Prostate gland (tissue), 2 donors: ENCODE results near the gene TBX15. TPM values are rescaled to one million over a fixed set of nuclear protein-coding genes. Genes with fewer than 3 reads are reported as not detected.

Experiments
- DNase-seq: peaks from one replicate; pipeline ENCODE4 v3.0.0-alpha.2; 2019; ENCODE audit warnings: low spot score
- H3K27ac ChIP-seq, 2 donors: fragments of 200-600 bp; sonication (generic); 2 replicates each; pipeline ENCODE4 v1.5.1; 2017 to 2019
- H3K27me3 ChIP-seq: fragments of 200-600 bp; sonication (generic); replicated peaks from 2 replicates; pipeline ENCODE4 v1.5.1; 2019; ENCODE audit not compliant: insufficient read depth
- H3K36me3 ChIP-seq, 2 donors: fragments of 200-600 bp; sonication (generic); 1 replicate in 1 of 2; 2 replicates in 1 of 2; pipeline versions ENCODE4 v1.5.1 to v1.8.1; 2017 to 2019
- H3K4me1 ChIP-seq: fragments of 200-600 bp; sonication (generic); replicated peaks from 2 replicates; pipeline ENCODE4 v1.5.1; 2019
- H3K4me3 ChIP-seq, 2 donors: fragments of 200-600 bp; sonication (generic); 2 replicates each; pipeline ENCODE4 v1.5.1; 2017 to 2019
- H3K9me3 ChIP-seq: fragments of 200-600 bp; sonication (generic); 2 replicates; pipeline ENCODE4 v1.5.1; 2017
- CTCF ChIP-seq, 4 experiments: fragments of 200-600 bp in 2 of 4; fragments of 450-650 bp in 2 of 4; sonication (generic) in 2 of 4; IDR thresholded peaks; 1 replicate in 3 of 4; 2 replicates in 1 of 4; pipeline ENCODE4 v1.5.1; 2016 to 2019; ENCODE audit warnings: antibody characterized with exemption in 4 of 4, mild to moderate bottlenecking in 2 of 4, moderate library complexity in 2 of 4
- POLR2A ChIP-seq: fragments of 450-650 bp; IDR thresholded peaks from one replicate; pipeline ENCODE4 v1.6.1; 2016; ENCODE audit warnings: antibody characterized with exemption, mild to moderate bottlenecking
- POLR2AphosphoS5 ChIP-seq: sonication (generic); formaldehyde crosslinking; IDR thresholded peaks from one replicate; pipeline ENCODE4 v1.6.1; 2017; ENCODE audit warnings: antibody characterized with exemption
- WGBS: methylation state at CpG from one replicate; pipeline ENCODE4 v1.1.5; 2018; 5-methylcytosine and 5-hydroxymethylcytosine counted together
- intact Hi-C: fragments of 100-400 bp; cut with DNase I; formaldehyde crosslinking; loops from one replicate; pipeline ENCODE4 v1.14.2; 2022
- total RNA-seq, 2 donors: library from RNA; depleted of rRNA; stranded (reverse); fragments of >200 nt; gene quantifications; one replicate each; pipeline ENCODE4 v1.1.0, GENCODE V29; 2016

TBX15 gene
- total RNA-seq, 2 donors from 2014 or later: 0.40 to 0.87 TPM

DNA sequence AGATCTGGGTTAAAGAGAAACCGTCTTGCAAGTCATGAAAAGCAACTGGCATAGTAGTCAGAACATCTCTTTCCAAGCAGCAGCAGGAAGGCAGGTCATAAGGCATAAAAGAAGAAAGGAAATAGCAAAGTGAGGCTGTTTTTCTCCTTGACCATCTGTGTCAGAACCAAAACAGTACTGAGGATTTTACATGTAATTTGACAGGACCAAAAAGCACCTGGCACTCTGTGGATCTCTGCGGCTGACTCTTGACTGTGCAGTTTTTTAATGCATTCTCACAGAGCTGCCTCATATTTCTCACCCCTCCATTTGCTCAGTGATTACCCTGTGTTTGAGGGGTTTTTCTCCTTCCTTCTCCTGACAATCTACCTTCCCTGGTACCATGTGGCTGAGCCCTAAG is 17.7 kb downstream of the TBX15 start:
- 66% methylated on average over 2 of the region's 2 CpGs for WGBS
- intact Hi-C loops: no loop called here
- H3K27me3 ChIP-seq: no peaks in the 10 kb centered on the region
- TF ChIP-seq POLR2A: no peak
- no peak for TF ChIP-seq CTCF (IDR thresholded peaks at IDR 0.05)
- TF ChIP-seq POLR2AphosphoS5: no peak
- no peak overlapping the region for H3K27ac ChIP-seq
- no peak for DNase-seq
- no peaks in the 10 kb centered on the region for H3K4me1 ChIP-seq
- H3K36me3 ChIP-seq: no peaks in the 10 kb centered on the region
- no peaks in the 10 kb centered on the region for H3K9me3 ChIP-seq
- H3K4me3 ChIP-seq: no peak overlapping the region

- H3K9me3 ChIP-seq: no peaks in the 10 kb centered on the region
- DNase-seq: no peak
- TF ChIP-seq POLR2A: no peak
- no peak for TF ChIP-seq POLR2AphosphoS5
- TF ChIP-seq CTCF (IDR thresholded peaks at IDR 0.05): no peak
- no peak overlapping the region for H3K27ac ChIP-seq
- intact Hi-C loops: no loop called here
- WGBS: 80% methylated on average over 3 of the region's 3 CpGs
- H3K4me3 ChIP-seq: no peak overlapping the region
- H3K27me3 ChIP-seq: no peaks in the 10 kb centered on the region
- no peaks in the 10 kb centered on the region for H3K4me1 ChIP-seq
- H3K36me3 ChIP-seq: no peaks in the 10 kb centered on the region
Observed at GRCh38 chr1:118963456-118964430, 24.4 kb downstream of the TBX15 start.

DNA sequence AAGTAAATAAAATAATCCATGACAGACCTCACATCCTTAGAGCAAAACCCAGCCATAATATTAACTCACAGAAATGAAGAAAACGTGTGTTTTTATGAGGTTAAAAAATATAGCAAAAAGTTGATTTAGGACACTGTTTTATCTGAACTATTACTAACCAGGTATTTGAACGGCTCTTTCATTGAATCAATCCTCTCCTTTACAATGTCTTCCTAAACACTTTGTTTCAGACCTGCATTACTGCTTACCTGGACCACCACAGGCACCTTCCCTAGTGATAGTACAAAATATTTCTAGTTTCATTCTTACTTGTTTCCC is 25.0 kb downstream of the TBX15 start:
- no peak overlapping the region for H3K4me3 ChIP-seq
- no peak overlapping the region for H3K27ac ChIP-seq
- 80% methylated on average over 2 of the region's 2 CpGs for WGBS
- intact Hi-C loops: no loop called here
- H3K27me3 ChIP-seq: no peaks in the 10 kb centered on the region
- DNase-seq: no peak
- TF ChIP-seq CTCF (IDR thresholded peaks at IDR 0.05): no peak
- no peak for TF ChIP-seq POLR2AphosphoS5
- no peak for TF ChIP-seq POLR2A
- no peaks in the 10 kb centered on the region for H3K9me3 ChIP-seq
- H3K36me3 ChIP-seq: no peaks in the 10 kb centered on the region
- no peaks in the 10 kb centered on the region for H3K4me1 ChIP-seq

GRCh38 chr1:118961156-118961555 is 27.0 kb downstream of the TBX15 start:
- Histone ChIP-seq H3K4me1 (no peaks in the 10 kb centered on the region), H3K4me3 (no peak overlapping the region), H3K27ac (no peak overlapping the region), H3K27me3 (no peaks in the 10 kb centered on the region), H3K9me3 (no peaks in the 10 kb centered on the region), H3K36me3 (no peaks in the 10 kb centered on the region)
- no peak for TF ChIP-seq CTCF (IDR thresholded peaks at IDR 0.05)
- no peak for TF ChIP-seq POLR2AphosphoS5
- TF ChIP-seq POLR2A: no peak
- WGBS: 95% methylated on average over 2 of the region's 2 CpGs
- DNase-seq: no peak
- intact Hi-C loops: no loop called here

DNA sequence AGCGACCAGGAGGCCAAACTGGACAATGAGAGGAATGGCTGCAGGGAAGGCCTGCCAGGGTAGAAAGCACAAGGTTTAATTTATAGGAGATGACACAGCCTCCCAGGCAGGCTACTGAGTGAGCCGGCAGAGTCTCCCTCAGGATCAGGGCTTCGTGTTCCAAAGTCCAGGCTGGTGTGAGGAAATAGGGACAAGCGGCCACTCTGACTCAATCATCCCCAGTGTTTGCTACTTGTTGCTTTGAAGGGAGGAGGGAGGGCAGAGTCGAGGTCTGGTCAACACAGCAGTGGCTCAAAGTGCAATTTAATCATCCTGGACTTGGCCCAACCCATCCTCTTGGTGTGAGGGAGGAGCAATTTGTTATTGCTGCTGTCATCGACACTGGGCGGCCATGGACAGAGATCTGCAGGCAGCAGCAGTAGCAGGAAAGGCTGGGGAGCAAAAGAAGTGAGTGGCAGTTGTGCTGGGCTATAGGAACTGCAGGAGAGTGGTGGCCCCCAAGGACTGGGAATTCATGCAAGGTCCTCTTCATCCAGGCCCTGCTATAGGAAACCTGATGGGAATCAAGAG is 27.5 kb downstream of the TBX15 start:
- no peak for DNase-seq
- Histone ChIP-seq H3K27me3 (no peaks in the 10 kb centered on the region), H3K4me1 (no peaks in the 10 kb centered on the region), H3K27ac (no peak overlapping the region), H3K36me3 (no peaks in the 10 kb centered on the region), H3K4me3 (no peak overlapping the region), H3K9me3 (no peaks in the 10 kb centered on the region)
- 39% methylated on average over 7 of the region's 7 CpGs for WGBS
- intact Hi-C loops: no loop called here
- no peak for TF ChIP-seq CTCF (IDR thresholded peaks at IDR 0.05)
- TF ChIP-seq POLR2A: no peak
- TF ChIP-seq POLR2AphosphoS5: no peak
